LNCAP (cell line): ENCODE data around the gene SDE2.

Experiments
- TF ChIP-seq, protein P1 (sequence below): fragments of 450-650 bp; IDR thresholded peaks from 2 replicates; pipeline ENCODE4 v1.5.1; 2017; ENCODE audit warnings: mild to moderate bottlenecking

The SDE2 gene

DNA sequence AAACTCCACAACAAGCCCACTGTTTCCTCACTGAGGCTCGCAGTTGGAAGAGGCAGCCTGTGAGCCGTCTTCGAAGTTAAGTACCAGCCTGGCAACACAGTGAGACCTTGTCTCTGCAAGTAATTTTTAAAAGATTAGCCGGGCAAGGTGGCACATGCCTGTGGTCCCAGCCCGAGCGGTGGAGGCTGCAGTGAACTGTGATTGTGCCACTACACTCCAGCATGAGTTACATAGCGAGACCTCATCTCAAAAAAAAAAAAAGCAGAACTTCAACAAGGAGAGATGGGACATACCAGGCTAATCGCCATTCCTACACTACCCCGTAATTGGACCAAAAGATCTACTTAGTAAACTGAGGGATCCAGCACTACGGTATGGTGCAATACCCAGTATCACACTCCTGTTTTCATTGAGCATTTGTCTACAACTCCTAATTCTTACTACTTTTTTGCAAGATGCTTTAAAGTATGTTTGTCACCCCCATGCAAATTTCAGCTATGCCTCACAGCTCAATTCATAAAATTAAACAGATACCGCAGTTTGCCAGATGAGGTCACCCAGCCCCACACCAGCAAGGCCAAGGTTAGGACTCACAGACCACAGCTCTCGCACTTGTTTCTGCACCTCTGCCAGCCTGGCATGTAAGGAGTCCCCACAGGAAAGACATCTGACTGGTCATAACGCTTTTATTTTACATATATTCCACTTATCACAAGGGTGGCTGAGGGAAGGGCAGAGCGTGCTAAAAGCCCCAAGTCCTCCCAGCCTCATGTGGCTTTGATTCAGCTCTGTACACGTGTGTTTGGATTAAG, 21.0 kb downstream of the SDE2 start:
- TF ChIP-seq, protein P1, sequence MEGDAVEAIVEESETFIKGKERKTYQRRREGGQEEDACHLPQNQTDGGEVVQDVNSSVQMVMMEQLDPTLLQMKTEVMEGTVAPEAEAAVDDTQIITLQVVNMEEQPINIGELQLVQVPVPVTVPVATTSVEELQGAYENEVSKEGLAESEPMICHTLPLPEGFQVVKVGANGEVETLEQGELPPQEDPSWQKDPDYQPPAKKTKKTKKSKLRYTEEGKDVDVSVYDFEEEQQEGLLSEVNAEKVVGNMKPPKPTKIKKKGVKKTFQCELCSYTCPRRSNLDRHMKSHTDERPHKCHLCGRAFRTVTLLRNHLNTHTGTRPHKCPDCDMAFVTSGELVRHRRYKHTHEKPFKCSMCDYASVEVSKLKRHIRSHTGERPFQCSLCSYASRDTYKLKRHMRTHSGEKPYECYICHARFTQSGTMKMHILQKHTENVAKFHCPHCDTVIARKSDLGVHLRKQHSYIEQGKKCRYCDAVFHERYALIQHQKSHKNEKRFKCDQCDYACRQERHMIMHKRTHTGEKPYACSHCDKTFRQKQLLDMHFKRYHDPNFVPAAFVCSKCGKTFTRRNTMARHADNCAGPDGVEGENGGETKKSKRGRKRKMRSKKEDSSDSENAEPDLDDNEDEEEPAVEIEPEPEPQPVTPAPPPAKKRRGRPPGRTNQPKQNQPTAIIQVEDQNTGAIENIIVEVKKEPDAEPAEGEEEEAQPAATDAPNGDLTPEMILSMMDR: no peak

DNA sequence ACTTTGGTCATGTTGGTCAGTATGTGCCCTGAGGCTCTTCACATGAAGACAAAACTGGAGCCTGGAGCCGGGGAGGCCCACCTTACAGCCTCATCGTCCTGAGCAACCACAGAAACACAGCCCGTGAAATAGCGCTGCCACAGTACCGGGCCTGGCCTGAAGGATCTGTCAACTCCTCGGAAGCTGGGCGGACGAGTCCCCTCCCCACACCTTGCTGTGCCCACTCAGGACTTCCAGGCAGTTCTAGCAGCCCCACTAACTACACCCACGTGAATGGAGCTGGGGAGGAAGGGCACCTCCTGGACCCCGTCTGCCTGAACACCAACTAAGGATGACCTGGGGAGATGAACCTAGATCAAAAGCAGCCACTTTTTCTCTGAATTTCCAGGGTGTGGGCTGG, 24.7 kb downstream of the SDE2 start:
- TF ChIP-seq, protein P1: no peak

DNA sequence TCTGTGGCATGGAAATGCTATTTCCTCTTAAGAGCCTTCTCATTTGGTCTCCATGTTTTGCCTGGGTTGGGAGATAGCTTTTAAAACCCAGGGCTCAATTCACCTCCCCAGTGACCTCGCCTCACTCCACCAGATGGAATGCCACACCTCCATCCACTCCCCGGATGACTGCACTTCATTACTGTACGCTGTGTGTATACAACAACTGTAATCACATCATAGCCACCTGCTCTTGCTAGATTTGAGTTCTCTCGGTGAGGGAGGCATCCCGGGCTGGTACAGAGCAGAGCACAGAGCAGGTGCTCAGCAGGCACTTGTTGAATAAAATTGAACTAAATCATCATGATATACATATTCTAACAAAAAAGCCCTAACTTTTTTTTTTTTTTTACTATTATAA, 26.0 kb downstream of the SDE2 start:
- TF ChIP-seq, protein P1: no peak

DNA sequence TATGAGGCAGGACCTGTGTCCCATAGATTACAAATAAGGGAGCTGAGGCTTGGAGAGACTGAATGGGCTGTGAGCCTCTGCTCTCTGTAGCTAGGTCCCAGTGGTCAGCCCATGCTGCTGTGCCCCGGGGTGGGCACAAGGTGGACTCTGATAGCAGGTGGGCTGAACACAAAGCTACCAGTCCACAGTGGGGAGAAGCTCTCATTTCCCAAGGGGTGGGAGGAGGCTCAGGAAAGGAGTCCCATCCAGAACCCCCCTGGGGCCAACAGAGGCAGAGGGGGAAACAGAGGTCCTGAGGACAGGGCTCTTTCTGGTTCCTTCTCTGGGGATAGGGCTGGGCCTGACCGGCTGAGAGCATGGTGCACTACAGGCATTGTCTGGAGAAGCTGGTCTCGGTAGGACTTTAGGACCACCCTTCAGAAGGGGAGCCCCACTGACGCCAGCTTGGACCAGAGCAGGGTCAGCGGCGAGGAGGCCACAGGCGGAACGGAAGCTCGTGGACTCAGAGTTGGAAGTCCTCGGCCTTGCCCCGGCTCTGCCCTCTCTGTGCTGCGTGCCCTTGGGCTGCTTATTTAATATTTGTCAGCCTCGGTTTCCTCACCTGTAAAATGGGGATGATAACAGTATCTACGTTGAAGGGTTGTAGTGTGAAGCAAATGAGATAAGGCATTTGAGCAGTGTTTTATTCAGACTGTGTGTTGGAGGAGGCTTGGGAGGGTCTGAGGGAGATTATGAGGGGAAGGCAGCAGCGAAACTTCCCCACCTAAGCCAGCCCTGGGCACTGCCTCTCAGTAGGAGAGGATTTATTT, 26.6 kb downstream of the SDE2 start:
- TF ChIP-seq, protein P1: no peak

DNA sequence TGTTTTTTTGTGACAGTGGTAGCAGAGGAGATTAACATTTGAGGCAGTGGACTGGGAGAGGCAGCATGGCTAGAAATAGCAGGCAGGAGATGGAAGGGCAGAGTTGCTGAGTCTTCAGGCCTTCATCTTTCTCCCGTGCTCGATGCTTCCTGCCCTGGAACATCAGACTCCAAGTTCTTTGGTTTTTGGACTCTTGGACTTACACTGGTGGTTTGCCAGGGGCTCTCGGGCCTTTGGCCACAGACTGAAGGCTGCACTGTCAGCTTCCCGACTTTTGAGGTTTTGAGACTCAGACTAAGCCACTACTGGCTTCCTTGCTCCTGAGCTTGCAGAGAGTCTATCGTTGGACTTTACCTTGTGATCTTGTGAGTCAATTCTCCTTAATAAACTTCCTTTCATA, 33.9 kb downstream of the SDE2 start:
- TF ChIP-seq, protein P1: no peak

DNA sequence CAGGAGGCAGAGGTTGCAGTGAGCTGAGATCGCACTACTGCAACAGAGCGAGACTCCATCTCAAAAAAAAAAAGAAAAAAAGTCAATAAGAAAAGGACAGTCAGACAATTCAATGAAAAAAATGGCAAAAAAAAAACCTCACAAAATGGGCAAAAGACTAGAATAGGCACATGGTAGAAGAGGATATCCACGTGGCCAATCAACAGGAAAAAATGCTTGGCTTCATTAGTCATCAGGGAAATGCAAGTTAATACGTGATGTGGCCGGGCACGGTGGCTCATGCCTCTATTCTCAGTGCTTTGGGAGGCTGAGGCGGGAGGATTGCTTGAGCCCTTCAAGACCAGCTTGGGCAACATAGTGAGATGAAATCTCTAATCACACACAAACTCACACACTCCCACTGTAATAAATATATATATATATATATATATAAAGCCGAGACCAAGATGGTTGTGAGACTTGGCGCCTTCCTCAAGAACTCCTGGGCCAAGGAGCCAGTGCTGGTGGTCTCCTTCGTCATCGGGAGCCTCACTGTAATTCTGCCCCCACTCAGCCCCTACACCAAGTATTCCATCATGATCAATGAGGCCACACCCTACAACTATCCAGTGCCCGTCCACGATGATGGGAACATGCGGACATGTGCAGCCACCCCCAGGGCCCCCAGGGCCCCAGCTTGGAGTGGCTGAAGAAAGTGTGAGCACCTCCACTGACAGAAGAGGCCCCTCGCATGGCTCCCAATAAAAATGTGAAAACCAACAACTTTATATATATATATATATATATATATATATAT, 35.2 kb downstream of the SDE2 start:
- TF ChIP-seq, protein P1: no peak

DNA sequence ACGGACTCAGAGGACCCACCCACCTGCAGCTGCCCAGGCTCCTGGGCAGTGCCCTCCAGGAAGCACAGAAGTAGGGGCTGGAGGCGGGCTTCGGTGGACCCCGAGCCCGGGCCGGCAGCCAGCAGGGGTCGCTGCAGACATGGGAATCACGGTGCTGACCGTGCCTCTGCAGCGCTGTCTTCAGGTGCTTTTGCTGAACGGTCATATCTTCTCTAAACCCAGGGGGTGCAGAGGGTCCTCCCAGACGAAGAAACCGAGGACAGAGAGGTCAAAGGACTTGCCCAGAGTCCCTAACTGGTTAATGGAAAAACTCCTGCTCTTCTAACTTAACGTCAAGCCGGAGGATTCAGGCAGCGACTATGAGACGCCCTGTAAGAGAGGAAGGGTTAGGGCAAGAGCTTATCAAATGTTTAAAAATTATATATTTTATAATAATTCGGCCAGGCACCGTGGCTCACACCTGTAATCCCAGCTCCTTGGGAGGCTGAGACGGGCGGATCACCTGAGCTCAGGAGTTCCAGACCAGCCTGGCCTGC, 36.6 kb downstream of the SDE2 start:
- TF ChIP-seq, protein P1: peak; percentile 67
